ENCODE data around the gene CRADD.

The CRADD gene

GRCh38 chr12:93756288-93756687, 79.1 kb downstream of the CRADD start:
- ATAC-seq (ENCODE audit: insufficient read depth, low read depth): no peak

GRCh38 chr12:93757792-93758694, 80.9 kb downstream of the CRADD start:
- Histone ChIP-seq H3K4me3 (ENCODE audit: low read depth in 1 of 2, low read length in 2 of 2) (no peak overlapping the region), H3K36me3 (ENCODE audit: insufficient read depth, low read length) (peaks cover 7% of the 10 kb centered on the region)
- DNase-seq: no peak

More at GRCh38 chr12:93756288-93756687, 79.1 kb downstream of the CRADD start:
- peaks cover 31% of the 10 kb centered on the region for H3K9me3 ChIP-seq (ENCODE audit: insufficient read depth, low read length, severe bottlenecking)
- peaks cover 54% of the 10 kb centered on the region for H3K4me1 ChIP-seq (ENCODE audit: insufficient read depth, low read length)
- no peaks in the 10 kb centered on the region for H3K27me3 ChIP-seq (ENCODE audit: insufficient read depth, low read length, poor library complexity)
- no peak overlapping the region for H3K4me3 ChIP-seq (ENCODE audit: low read depth in 1 of 2, low read length in 2 of 2)
- H2AFZ ChIP-seq (ENCODE audit: low read depth, low read length): no peak overlapping the region
- H3K9ac ChIP-seq (ENCODE audit: low read depth, low read length): no peak overlapping the region
- peaks cover 13% of the 10 kb centered on the region for H3K79me2 ChIP-seq (ENCODE audit: insufficient read depth, low read length)
- no peak overlapping the region for H3K4me2 ChIP-seq (ENCODE audit: insufficient read depth, low read length)
- DNase-seq: no peak
- H3K36me3 ChIP-seq (ENCODE audit: insufficient read depth, low read length): peaks cover 13% of the 10 kb centered on the region
- no peaks in the 10 kb centered on the region for H4K20me1 ChIP-seq (ENCODE audit: insufficient read depth, low read length)
- TF ChIP-seq EZH2 (IDR thresholded peaks at IDR 0.05; ENCODE audit: borderline replicate concordance, low read depth, low read length, severe bottlenecking) (no peak), CTCF (IDR thresholded peaks at IDR 0.05; ENCODE audit: borderline replicate concordance, extremely low read depth, low read length, poor library complexity, severe bottlenecking) (no peak)
- peak overlapping the region; percentile 86; the same call in 1 of the 2 replicates for H3K27ac ChIP-seq (ENCODE audit: low read length)

DNA sequence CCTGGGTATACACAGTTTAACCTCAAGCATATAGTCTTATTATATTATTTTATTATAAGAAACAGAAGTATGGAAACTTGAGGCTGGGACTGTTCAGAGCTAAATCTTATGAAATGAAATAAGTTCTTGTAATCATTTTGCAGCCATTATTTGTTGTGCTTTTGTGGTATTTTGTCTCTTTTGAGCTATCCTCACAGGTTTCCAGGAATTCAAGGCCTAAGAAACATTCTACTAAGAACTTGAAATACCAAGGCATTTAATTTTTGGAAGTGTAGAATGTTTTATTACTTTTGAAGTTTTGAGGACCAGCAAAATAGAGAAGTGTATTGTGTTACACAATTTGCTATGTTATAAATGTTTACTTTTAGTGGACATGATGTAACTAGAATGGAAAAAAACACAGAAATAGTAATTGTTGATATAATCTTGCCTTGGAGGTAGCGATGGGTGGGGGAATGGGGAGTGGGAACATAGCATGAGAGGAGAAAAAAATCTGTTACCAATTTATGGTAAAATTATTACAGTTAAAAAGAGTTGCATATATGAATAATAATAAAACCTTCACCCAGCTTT, 81.7 kb downstream of the CRADD start:
- TF ChIP-seq CTCF (IDR thresholded peaks at IDR 0.05; ENCODE audit: borderline replicate concordance, extremely low read depth, low read length, poor library complexity, severe bottlenecking) (no peak), EZH2 (IDR thresholded peaks at IDR 0.05; ENCODE audit: borderline replicate concordance, low read depth, low read length, severe bottlenecking) (no peak)
- no peak for DNase-seq
- Histone ChIP-seq H4K20me1 (ENCODE audit: insufficient read depth, low read length) (no peaks in the 10 kb centered on the region), H3K4me2 (ENCODE audit: insufficient read depth, low read length) (0 out of 2 replicates have a peak overlapping the region, but pooled peaks have one; percentile 20), H3K4me1 (ENCODE audit: insufficient read depth, low read length) (peaks cover 72% of the 10 kb centered on the region), H3K27me3 (ENCODE audit: insufficient read depth, low read length, poor library complexity) (no peaks in the 10 kb centered on the region), H3K36me3 (ENCODE audit: insufficient read depth, low read length) (peaks cover 3% of the 10 kb centered on the region; the same call in 1 of the 2 replicates), H3K27ac (ENCODE audit: low read length) (peak overlapping the region; percentile 71), H3K79me2 (ENCODE audit: insufficient read depth, low read length) (peaks cover 18% of the 10 kb centered on the region), H3K9ac (ENCODE audit: low read depth, low read length) (peak overlapping the region; percentile 22), H3K9me3 (ENCODE audit: insufficient read depth, low read length, severe bottlenecking) (peaks cover 10% of the 10 kb centered on the region), H3K4me3 (ENCODE audit: low read depth in 1 of 2, low read length in 2 of 2) (no peak overlapping the region), H2AFZ (ENCODE audit: low read depth, low read length) (no peak overlapping the region)
- ATAC-seq (ENCODE audit: insufficient read depth, low read depth): no peak

More at GRCh38 chr12:93757792-93758694, 80.9 kb downstream of the CRADD start:
- Histone ChIP-seq H4K20me1 (ENCODE audit: insufficient read depth, low read length) (no peaks in the 10 kb centered on the region), H3K9ac (ENCODE audit: low read depth, low read length) (peak overlapping the region; percentile 37), H3K27me3 (ENCODE audit: insufficient read depth, low read length, poor library complexity) (no peaks in the 10 kb centered on the region), H3K27ac (ENCODE audit: low read length) (peak overlapping the region; percentile 86), H3K4me2 (ENCODE audit: insufficient read depth, low read length) (0 out of 2 replicates have a peak overlapping the region, but pooled peaks have one; percentile 20), H3K79me2 (ENCODE audit: insufficient read depth, low read length) (peaks cover 15% of the 10 kb centered on the region), H3K4me1 (ENCODE audit: insufficient read depth, low read length) (peaks cover 64% of the 10 kb centered on the region), H2AFZ (ENCODE audit: low read depth, low read length) (no peak overlapping the region), H3K9me3 (ENCODE audit: insufficient read depth, low read length, severe bottlenecking) (peaks cover 18% of the 10 kb centered on the region)
- no peak for TF ChIP-seq EZH2 (IDR thresholded peaks at IDR 0.05; ENCODE audit: borderline replicate concordance, low read depth, low read length, severe bottlenecking)
- no peak for TF ChIP-seq CTCF (IDR thresholded peaks at IDR 0.05; ENCODE audit: borderline replicate concordance, extremely low read depth, low read length, poor library complexity, severe bottlenecking)
- ATAC-seq (ENCODE audit: insufficient read depth, low read depth): peak; percentile 76

Measured in DND-41 (cell line).